Stimulated activated CD8-positive, alpha-beta memory T cell treated with anti-CD3 and anti-CD28 coated beads, Interleukin-7, amount 100 ng/mL, for 1 hour (primary cell): ENCODE measurements around the gene SYNE3.

Experiments used
- DNase-seq, 2 donors: peaks; one replicate each; pipeline ENCODE4 v3.0.0-alpha.2; 2020; ENCODE audit warnings: low read depth in 2 of 2

SYNE3 gene

GRCh38 chr14:95490138-95490509 lies 26.3 kb downstream of the SYNE3 start:
- no peak for DNase-seq

GRCh38 chr14:95489214-95490137 lies 27.0 kb downstream of the SYNE3 start:
- DNase-seq, result no peak

- DNase-seq, result no peak
Measured at GRCh38 chr14:95488376-95489213, 27.9 kb downstream of the SYNE3 start.

GRCh38 chr14:95487669-95488084 lies 28.8 kb downstream of the SYNE3 start:
- no peak for DNase-seq

GRCh38 chr14:95486875-95487668 lies 29.4 kb downstream of the SYNE3 start:
- DNase-seq, result no peak

- DNase-seq, result no peak
Measured at GRCh38 chr14:95485222-95485819, 31.1 kb downstream of the SYNE3 start.

GRCh38 chr14:95484296-95484695 lies 32.2 kb downstream of the SYNE3 start:
- DNase-seq, result no peak

- DNase-seq, result no peak
Measured at GRCh38 chr14:95483309-95484165, 32.9 kb downstream of the SYNE3 start.

GRCh38 chr14:95482627-95483308 lies 33.7 kb downstream of the SYNE3 start:
- DNase-seq, result no peak

GRCh38 chr14:95481391-95482022 lies 34.9 kb downstream of the SYNE3 start:
- no peak for DNase-seq

- no peak for DNase-seq
Measured at GRCh38 chr14:95480887-95481226, 35.6 kb downstream of the SYNE3 start.

GRCh38 chr14:95480109-95480886 lies 36.2 kb downstream of the SYNE3 start:
- DNase-seq, result no peak

GRCh38 chr14:95479494-95479893 lies 37.0 kb downstream of the SYNE3 start:
- DNase-seq, result no peak

- no peak for DNase-seq
Measured at GRCh38 chr14:95478818-95479217, 37.6 kb downstream of the SYNE3 start.

GRCh38 chr14:95478309-95478708 lies 38.1 kb downstream of the SYNE3 start:
- no peak for DNase-seq

GRCh38 chr14:95477411-95478269 lies 38.8 kb downstream of the SYNE3 start:
- no peak for DNase-seq

- DNase-seq, result no peak
Measured at GRCh38 chr14:95476747-95477146, 39.7 kb downstream of the SYNE3 start.
